GM19193 (cell line): Measurements from ENCODE around the gene NLGN3.

ENCODE experiments used
- POLR2A ChIP-seq: IDR thresholded peaks from 4 replicates; pipeline ENCODE4 v1.6.1; 2011; ENCODE audit not compliant: insufficient read depth, insufficient read length; ENCODE audit errors: extremely low read depth

The NLGN3 gene

DNA sequence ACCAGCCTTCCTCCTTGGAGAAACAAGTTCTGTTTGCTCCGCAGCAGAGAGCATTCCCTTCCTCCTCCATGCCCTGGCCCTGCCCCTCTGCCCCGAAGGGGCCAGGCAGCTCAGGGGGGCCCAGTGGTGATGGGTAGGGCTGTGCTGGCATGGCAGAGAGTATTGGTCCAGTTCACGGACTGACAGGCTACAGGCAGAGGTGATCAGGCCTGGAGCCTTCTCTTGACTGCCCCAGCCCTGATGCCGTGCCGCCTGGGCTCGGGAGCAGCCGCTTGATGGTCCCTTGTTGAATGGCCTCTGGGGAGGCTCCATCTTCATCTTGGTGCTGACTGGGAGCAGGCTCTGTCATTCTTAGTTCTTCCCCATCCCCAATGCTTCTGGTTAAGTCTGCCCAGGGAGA is 9.6 kb downstream of the NLGN3 start:
- TF ChIP-seq POLR2A: no peak

DNA sequence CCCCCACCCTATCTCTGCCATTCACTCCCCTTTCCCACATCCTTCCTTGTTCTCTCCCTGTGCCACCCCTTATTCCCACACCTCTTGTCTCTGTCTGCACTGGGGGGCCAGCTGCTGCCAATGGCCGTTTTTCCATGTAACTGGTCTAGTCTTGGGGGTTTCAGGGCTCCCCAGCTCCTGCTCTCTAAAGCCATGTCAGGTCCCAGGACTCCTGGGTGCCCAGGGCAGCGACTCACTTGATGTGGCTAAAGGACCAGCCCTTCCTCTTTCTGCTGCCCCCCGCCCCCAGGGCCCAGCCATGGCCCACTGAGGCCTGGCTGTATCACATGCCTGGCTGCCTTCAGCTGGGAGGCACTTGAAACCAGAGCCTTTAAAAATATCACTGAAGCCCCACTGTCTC is 10.0 kb downstream of the NLGN3 start:
- no peak for TF ChIP-seq POLR2A

GRCh38 chrX:71158603-71159002 is 14.0 kb downstream of the NLGN3 start:
- no peak for TF ChIP-seq POLR2A

- no peak for TF ChIP-seq POLR2A
Measured at GRCh38 chrX:71159335-71159734, 14.7 kb downstream of the NLGN3 start.

DNA sequence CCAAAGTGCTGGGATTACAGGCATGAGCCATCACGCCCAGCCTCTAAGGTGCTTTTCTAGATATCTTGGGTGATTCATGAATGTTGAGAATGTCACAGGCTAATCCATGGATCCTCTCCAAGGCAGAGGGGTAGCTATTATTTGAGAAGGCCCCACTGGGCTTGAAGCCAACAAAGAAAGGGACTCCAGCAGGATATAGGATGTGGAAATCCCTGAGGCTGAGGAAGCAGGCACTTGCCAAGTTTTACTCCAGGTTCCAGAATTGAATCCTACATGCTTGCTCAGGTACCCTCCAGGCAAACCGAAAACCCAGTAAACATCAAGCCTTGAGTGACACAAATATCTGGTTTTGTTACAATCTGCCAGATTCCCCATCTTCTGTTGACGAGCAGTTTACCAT is 15.8 kb downstream of the NLGN3 start:
- no peak for TF ChIP-seq POLR2A

GRCh38 chrX:71162981-71163380 is 18.3 kb downstream of the NLGN3 start:
- TF ChIP-seq POLR2A: no peak

- no peak for TF ChIP-seq POLR2A
Measured at GRCh38 chrX:71164071-71164470, 19.4 kb downstream of the NLGN3 start.

DNA sequence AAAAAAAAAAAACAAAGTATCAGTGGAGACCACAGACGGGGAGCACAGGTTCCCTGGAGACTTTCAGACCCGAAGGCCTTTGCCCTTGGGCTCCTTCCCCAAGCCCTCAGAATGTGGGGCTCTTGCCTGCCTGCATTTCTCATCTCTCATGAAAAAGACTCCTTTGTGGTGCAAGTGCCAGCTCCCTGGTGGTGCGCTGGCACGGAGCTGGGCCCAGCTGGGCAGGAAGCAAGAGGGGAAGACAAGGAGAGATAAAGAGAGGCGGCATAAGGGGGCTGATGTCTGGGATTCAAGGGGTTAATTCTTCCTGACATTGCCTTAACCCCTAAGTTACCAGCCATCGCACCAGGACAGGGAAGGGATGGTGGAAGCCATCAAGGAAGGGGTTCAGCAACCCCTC is 21.8 kb downstream of the NLGN3 start:
- no peak for TF ChIP-seq POLR2A

DNA sequence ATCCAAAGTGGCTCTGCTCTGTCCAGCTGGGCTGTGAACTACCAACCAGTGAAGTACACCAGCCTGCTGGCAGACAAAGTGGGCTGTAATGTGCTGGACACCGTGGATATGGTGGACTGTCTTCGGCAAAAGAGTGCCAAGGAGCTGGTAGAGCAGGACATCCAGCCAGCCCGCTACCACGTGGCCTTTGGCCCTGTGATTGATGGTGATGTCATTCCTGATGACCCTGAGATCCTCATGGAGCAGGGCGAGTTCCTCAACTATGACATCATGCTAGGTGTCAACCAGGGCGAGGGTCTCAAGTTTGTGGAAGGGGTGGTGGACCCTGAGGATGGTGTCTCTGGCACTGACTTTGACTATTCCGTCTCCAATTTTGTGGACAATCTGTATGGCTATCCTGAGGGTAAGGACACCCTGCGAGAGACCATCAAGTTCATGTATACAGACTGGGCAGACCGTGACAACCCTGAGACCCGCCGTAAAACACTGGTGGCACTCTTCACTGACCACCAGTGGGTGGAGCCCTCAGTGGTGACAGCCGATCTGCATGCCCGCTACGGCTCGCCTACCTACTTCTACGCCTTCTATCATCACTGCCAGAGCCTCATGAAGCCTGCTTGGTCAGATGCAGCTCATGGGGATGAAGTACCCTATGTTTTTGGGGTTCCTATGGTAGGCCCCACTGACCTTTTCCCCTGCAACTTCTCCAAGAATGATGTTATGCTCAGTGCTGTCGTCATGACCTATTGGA is 22.6 kb downstream of the NLGN3 start:
- no peak for TF ChIP-seq POLR2A

- TF ChIP-seq POLR2A: no peak
Measured at GRCh38 chrX:71168134-71168533, 23.5 kb downstream of the NLGN3 start.

DNA sequence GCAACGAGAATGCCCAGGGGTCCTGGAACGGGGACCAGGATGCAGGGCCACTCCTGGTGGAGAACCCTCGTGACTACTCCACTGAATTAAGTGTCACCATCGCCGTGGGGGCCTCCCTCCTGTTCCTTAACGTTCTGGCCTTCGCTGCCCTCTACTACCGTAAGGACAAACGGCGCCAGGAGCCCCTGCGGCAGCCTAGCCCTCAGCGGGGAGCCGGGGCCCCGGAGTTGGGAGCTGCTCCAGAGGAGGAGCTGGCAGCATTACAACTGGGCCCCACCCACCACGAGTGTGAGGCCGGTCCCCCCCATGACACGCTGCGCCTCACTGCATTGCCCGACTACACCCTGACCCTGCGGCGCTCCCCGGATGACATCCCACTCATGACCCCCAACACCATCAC is 24.9 kb downstream of the NLGN3 start:
- TF ChIP-seq POLR2A: no peak

GRCh38 chrX:71170660-71171059 is 26.0 kb downstream of the NLGN3 start:
- no peak for TF ChIP-seq POLR2A

- no peak for TF ChIP-seq POLR2A
Measured at GRCh38 chrX:71171110-71171801, 26.6 kb downstream of the NLGN3 start.

DNA sequence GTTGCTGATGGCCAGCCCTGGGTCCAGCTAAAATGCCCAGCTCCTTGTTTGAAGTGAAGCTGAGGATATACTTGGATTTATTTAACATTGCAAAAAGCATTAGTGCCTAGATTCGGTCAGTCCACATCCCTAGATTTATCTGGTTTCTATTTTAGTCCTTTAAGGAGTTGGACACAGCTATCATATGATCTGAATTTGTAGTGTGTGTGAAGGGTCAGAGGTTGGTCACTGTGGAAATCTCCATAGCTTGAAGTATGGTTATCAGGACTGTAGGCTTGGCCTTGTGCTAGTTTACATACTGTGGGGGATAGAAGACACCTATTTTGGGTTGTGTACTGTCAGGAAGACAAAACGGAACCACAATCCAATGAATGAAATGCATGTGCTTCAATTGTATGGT is 28.8 kb downstream of the NLGN3 start:
- no peak for TF ChIP-seq POLR2A

DNA sequence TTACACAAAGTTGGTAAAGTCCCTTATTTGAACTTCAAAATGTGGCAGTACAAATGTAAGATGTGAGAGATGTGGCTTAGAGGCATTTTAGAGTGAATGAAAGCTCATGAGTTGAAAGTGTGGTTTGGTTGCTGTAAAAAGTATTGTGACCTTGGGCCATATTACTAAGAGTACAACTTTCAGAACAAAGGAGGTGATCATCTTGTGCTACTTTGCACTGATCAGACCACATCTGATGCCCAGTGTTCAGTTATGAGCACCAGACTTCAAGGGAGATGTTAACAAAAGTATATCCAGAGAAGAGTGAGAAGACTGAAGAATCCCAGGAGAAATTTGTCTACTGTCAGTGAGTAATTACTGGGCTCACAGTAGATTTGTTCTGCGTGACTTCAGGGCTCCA is 30.2 kb downstream of the NLGN3 start:
- no peak for TF ChIP-seq POLR2A

DNA sequence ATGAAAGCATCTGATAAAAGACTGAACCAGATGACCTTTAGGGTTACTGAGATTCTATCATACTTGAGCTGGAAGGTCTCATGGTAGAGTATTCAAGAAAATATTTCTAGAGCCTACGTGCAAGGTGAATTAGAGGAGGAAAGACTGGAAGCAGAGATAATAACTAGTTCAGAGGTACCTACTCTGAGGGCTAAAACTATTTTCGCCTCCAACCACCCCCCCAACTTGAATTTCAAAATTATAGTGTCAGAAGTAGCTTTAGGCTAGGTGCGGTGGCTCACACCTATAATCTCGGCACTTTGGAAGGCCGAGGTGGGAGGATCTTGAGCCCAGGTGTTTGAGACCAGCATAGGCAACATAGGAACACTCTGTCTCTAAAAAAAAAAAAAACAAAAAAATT is 30.9 kb downstream of the NLGN3 start:
- TF ChIP-seq POLR2A: no peak
